ENCODE results near the gene MAPK4.
"Not testable (repeated sequence)": the region's sequence is repeated elsewhere in the genome, so short reads cannot be mapped to it uniquely, and the experiment has no call there.

The MAPK4 gene

DNA sequence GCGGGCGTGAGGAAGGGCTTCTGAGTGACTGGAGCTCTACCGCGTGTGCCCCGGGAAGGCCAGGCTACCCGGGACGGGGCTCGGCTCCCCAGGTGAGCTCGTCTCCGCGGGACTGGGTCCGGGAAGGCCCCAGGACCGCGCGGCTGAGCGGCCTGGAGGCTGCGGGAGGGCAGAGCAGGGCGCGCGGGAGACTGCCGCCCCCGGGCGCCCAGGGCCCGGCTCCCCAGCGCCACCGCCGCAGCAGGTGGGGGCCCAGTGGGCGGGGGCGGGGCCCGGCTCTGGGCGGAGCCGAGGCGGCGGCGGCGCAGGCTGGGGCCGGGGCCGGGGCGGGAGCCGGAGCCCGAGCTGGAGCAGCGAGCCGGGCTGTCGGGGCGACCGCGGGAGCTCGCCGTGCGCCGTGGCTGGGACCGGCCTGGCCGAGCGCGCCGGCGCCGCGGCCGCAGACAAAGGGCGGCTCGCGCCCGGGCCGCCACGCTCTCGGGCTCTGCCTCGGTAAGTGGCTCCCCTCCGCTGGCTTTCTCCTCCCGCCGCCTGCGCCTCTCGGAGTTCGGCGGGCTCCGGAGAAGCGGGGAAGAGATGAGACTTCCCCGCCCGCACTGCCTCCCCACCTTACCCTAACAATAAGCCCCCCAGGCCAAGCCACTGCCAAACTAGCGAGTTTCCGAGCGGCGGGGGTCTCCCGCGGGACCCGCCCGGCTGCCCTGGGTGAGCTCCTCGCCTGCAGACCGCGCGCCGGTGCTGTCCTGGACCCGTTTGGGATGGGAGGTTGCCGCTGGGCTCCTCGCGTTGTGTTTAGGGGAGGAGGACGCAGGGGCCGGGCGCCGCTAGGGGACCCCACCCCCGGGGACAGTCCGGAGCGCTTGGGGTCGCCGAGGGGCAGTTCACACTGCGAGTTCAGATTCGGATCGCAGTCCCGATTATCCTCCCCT, at the start of gene MAPK4:
MAPK4 (plus strand) TSS at position 336 of the 929 bp plus-strand sequence. CDS start 103,872 bp downstream, outside the sequence.
- no peak for DNase-seq

DNA sequence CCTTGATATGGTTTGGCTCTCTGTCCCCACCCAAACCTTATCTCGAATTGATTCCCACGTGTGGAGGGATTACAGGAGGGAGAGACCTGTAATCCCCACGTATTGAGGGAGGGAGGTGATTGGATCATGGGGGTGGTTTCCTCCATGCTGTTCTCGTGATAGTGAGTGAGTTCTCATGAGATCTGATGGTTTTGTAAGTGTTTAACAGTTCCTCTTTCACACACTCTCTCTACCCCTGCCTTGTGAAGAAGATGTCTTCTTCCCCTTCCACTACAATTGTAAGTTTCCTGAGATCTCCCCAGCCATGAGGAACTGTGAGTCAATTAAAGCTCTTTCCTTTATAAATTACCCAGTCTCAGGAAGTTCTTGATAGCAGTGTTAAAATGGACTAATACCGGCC, 42.6 kb upstream of the MAPK4 start:
- not testable (repeated sequence) for DNase-seq

DNA sequence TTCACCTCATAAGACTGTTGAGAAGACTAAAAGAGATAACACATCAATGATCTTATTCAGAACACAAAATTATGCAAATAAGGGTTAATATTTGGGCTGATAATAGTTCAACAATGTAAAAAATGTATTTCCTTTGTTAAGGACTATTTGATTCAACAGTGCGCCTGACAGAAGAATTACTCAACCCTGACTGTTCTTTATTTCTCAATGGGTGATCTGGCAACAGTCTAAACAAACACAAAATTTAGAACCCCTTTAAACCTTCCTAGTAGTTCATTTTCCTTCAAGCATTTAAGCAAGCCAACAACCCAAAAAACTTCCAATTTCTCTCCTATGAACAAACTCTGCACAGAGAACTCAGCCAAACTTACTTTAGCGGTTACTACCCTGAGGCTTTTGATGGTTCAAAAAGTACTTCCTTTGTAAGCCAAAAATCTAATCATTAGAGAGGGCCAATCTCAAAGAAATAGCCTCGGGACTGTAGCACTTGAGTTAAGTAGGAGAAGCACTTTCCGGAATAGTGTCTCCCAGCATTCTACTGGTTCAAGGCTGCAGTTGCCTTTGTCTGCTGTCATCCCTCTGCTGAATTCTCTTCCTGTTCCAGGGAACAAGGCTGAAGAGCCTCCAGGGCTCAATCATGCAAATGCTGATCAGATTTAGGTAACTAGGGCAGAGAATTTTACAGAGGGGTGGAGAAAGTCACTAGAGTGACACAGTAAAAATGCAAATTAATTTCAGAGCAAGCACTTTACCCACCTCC, 40.9 kb upstream of the MAPK4 start:
- DNase-seq = no peak

DNA sequence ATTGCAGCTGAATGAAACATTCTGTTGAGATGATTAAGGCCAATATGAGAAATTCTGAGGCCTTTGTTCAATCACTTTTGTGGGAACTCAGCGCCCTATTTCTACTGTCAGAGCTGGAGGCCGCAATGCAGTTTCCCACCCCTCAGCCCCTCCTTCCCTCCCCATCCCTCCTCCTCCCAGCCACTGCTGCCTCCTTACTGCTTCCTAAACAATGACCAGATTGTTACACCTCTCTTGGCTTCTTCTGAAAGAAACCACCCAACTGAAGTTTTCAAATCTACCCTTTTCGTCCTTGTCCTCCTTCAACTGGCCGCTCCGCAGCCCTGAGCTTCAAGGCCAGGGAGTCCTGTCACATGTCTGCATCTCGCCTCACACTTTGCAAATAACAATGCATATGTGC, 36.7 kb upstream of the MAPK4 start:
- DNase-seq = no peak

DNA sequence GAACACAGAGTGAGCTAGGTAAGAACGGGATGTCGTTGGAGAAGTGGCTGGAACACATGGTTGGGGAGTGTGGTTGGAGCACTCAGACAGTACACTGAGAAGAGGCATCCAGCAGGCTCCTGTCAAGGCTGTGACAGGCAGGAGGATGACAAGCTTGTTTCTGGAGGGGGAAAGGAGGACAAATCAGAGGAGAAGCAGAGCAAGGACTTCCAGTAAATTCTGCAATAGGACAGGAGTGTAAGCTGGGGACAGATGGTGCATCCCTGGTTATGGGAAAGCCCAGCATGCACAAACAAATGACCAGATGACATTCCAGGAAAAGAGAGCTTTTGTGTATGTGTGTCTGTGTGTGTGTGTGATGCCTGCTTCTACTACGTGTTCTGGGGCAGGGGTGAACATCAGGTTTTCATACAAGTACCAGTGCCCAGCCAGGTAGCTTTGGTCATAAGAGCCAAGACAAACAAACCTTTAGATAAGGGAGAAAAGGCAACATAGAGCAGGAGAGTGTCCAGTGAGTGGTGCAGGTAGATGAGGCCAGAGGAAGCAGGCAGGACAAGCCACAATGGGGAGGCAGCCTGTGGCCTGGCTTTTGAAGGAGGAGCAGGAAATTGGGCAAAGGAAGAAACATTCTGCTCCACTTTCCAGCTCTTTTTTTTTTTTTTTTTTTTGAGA, 32.1 kb upstream of the MAPK4 start:
- no peak for DNase-seq

DNA sequence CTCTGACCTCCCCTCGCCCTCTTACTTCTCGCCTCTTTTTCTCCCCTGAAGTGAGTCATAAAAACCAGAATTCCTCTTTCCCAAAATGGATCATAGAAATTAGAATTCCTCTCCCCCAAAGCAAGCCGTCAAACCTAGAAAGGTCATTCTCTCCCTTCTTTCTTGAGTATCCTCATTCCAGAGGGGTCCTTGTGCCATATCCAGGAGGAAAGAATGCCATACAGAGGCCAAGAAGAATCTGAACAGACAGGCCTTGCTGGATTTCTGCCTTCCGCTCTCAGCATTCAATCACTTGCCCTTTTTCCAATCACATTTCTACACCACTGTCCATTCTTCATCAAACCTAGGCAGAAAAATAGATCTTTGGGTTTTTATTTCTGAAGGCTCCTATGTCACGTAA, 31.1 kb upstream of the MAPK4 start:
- DNase-seq = no peak

DNA sequence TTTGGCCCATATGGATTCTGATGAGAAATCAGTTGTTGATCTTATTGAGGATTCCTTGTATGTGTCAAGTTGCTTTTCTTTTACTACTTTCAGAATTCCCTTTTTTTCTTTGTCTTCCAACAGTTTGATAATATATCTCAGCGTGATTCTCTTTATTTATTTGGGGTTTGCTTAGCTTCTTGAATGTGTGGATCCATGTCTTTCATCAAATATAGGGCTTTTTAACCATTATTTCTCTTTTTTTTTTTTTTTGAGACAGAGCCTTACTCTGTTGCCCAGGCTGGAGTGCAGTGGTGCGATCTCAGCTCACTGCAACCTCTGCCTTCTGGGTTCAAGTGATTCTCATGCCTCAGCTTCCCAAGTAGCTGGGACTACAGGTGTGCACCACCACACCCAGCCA, 26.1 kb upstream of the MAPK4 start:
- not testable (repeated sequence) for DNase-seq

DNA sequence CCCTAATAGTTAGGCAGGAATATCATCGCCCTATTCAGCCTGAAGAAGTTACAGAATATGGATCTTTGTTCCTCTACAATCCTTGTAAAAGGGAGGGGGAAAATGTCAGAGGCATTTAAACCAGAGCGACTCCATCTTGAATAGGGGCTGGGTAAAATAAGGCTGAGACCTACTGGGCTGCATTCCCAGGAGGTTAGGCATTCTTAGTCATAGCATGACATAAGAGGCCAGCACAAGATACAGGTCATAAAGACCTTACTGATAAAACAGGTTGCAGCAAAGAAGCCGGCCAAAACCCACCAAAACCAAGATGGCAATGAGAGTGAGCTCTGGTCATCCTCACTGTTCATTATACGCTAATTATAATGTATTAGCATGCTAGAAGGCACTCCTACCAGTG, 15.4 kb upstream of the MAPK4 start:
- DNase-seq = not testable (repeated sequence)

DNA sequence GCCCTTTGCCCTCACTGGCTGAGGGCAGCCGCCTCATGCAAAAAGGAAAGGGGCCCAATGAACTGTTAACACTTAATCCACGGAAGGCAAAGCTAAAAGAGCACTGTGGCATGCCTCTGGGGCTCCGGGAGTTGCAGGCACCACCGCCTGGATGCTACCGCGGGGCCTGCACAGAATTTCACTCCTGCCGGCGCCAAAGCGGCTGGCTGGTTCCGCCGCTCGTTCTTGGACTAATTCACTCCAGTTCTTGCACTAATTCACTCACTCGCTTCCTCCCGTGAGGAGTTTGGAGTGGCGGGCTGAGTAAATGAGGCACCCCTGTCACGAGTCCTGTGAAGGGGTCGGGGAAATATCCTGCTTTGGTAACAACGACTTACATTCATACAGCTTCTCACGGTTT, 14.0 kb upstream of the MAPK4 start:
- no peak for DNase-seq

DNA sequence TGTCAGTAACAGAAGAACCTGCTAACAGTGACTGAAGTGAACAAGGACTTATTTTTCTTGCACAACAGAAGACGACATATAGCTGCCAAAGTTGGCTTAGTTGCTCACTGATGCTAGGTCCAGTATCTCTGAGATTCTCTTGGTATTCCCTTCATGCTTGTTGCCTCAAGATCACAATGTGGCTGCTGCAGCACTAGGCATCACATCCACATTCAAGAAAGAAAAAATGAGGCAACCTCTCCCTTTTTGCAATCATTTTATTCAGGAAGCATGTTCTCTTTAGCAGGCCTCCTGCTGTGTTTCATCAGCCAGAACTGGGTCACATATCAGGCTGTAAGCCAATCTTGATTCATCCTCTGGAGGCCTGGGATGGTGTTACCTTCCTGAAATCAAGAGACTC, 11.7 kb upstream of the MAPK4 start:
- DNase-seq = no peak

DNA sequence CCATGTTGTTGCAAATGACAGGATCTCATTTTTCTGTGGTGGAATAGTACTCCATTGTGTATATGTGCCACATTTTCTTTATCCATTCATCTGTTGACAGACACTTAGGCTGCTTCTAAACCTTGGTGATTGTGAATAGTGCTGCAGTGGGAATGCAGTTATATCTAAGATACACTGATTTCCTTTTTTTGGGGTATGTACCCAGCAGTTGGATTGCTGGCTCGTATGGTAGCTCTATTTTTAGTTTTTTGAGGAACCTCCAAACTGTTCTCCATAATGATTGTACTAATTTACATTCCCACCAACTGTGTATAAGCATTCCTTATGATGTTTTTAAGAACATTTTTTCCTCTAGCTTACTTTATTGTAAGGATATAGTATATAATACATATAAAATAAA, 8.2 kb upstream of the MAPK4 start:
- not testable (repeated sequence) for DNase-seq

DNA sequence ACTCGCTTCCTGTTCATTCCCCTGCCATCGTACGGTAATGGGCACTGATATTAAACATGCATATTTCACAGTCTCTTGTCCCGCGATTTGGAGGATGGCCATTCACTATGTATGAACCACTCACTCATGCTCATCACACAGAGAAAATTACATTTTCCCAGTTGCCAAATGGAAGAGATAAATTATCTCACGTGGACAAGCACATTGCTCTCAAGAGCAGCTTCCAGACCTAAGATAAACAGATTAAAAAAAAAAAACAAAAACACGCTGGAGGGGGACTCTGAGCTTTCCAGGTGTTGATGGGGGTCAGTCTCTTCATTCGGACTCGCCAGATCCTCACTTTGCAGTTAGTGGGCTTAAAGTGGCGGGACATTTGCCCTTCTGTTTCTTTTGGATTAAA, 1.7 kb upstream of the MAPK4 start:
- no peak for DNase-seq

DNA sequence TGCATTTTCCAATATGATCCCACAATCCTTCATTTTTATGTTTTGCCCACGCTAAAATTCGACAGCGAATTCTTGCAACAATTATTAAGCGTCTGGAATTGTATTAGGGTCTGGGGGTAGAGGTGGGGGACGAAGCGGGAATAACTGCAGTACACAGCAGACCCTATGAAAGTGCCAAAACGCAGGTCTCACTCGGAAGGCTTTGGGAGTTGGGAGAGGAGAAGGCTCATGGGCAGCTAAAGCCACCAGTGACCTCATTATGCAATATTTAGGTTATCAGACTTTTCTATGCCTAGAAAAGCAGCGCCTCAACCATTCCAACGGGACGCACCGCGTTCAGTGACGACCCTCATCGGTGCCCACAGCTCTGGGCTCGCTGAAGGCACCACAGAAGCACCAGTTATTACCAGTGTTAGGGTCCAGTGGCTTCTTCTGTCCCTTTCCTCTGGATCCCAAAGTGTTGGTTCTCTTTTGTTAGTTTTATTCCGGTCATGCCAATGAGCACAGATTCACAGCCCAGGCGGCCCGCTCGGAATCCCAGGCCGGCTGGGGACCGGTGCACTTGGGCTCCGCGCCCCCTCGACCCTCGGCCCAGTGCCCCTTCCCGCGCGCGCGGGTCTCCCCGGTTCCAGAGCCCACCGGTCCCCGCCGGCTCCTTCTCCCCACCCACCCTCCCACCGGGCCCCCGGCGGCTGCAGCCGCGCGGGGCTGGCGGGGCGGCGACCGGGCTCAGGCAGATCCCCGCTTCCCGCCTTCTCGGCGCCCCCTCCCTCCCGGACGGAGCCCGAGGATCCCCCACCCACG, 737 bp upstream of the MAPK4 start:
- DNase-seq = no peak

DNA sequence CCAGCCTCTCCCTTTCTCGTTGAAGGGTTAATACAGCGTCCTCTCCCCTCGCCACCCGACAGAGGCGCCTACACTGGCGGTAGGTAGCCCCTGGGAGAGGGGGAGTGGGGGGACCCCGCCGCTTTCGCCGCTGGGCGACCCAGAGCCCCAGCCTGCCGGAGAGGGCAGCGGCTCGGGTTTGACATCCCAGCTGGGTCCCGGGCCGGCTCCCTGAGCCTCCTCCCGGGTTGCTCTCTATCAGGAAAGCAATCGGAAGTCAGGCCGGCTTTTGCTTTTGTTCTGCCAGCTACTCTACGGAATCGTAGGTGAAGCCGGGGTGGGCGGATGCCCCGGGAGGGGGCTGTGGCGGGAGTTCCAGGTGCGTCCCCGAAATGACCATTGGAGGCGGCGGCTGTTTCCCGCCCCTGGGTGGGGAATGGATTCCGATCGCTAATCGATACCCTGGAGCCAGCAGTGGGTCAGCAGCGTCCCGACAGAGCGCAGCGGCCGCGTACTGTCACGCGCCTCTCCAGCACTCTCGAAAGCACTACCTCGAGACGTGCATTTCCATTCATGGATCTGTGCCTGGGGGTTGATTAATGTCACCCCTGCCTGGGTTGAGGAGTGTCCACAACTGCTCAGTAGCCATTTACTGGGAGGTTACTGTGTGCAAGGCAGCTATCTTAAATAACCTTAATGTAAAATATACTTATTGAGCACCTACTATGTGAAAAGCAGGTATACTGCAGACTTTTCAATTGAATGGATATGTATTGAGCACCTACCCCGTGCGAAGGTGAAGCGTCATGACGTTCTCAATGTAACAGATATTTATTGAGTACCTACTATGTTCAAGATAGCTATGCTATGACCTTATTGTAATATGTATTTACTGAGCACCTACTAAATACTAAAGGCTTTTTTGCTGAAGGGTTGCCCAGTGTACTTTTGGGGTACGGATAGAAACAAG, 1.1 kb downstream of the MAPK4 start:
- no peak for DNase-seq

DNA sequence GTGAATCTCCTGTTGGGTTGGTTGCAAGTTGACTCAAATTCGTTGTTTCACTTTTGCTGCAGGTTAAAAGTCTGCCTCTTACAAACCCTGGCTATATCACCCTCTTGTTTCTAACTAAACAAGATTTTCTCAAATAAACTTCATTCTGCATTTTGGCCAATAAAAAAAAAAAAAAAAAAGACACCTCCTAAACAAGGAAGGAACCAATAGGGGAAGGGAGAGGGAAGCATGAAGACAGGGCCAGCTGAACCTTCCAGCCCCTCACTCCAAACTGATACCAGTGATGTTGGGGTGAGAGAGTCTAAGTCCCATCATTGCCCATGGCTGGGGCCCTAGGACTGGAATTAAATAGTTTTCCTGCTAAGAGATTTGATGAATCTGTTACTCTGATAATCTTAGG, 2.4 kb downstream of the MAPK4 start:
- not testable (repeated sequence) for DNase-seq

DNA sequence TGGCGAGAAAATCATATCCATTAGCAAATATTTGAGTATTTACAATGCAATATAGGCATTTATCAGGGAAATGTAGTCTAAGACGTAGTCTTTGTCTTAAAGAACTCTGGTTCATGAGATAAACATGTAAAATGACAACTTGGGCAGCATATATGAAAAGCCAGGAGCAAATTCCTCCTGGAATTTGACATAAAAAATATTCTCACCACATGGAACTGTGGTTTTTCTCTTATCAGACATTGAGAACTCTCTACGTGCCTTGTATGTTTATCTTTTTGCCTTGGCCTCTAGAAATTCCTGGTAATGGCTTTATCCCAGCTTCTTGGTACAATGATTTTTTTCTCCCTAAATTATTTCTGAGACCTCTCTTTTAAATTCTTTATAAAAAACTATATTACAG, 2.8 kb downstream of the MAPK4 start:
- DNase-seq = no peak

DNA sequence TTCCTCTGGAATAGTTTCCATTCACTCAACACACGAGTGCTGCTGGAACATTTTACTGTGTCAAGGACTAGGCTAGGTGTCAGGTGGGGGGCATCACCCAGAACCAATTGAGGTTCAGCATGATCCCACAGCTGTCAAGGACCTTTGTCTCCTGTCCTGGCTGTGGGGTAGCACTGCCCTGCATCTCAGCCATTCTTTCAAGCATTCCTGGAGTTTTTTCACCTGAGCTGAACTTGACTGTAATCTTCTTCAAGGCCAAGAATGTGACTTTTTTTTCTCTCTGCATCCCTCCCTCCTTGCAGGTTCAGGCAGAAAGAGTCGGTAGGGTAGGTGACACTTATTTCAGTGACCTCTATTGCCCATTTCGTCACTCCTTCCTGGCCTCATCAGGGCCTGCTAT, 3.5 kb downstream of the MAPK4 start:
- DNase-seq = no peak

DNA sequence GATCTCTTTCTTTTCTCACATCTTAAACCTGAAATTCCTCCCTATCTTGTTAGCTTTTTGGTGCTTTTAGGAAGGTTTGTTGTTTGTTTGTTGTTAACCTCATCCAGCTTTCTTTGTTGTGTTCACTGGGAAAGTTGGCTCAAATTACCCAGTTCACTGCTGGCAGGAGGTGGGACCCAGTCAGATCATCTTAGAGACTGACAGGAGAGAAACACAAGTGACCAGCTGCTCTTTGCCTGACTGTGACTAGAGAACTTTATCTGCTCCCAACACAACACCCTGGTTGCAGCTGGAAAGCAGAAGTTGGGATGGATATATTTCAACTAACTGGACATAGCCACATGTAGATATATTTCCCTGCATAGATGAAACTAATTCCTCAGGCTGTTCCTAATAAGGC, 10.0 kb downstream of the MAPK4 start:
- no peak for DNase-seq

DNA sequence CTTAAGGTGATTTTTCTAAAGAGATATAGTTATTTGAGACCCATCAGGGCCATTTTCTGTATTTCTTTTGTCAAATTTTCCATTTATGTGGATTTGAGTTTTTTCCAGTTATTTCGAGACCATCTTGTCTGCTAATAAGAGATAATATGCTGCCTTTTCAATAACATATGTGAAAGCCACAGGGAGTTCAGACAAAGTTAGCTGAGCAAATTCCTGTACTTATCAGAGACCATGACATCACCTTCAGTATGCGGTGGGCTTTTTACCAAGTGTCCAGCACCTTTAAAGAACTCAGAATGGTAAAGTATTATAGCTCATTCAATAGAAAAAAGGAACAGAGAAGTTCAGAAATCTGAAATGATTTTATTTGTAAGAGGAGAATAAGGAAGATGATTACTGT, 11.7 kb downstream of the MAPK4 start:
- no peak for DNase-seq

DNA sequence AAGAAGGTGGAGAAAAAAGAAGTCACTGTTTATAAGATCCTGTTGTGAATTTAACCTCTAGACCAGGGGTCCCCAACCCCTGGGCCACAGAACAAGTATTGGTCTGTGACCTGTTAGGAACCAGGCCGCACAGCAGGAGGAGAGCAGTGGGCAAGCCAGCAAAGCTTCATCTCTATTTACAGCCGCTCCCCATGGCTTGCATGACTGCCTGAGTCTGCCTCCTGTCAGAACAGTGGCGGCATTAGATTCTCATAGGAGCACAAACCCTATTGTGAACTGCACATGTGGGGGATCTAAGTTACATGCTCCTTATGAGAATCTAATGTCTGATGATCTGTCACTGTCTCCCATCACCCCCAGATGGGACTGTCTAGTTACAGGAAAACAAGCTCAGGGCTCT, 13.3 kb downstream of the MAPK4 start:
- not testable (repeated sequence) for DNase-seq

DNA sequence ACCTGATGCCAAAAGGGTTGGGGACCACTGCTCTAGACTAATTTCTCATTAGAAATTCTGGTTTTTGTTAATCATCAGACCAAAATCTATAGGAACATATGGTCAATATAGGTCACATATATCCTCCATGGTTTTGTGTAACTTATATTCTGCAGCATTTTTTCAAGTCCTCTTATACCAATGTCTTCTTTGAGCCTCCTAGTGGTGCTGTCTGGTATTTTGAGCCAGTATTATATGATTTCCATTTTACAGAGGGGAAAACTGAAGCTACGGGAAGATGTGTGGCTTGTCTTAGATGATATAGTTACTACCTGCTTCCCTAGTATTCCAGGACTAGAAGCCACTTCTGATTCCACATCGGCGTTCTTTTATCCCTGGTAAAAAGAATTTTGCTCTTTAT, 13.8 kb downstream of the MAPK4 start:
- no peak for DNase-seq

DNA sequence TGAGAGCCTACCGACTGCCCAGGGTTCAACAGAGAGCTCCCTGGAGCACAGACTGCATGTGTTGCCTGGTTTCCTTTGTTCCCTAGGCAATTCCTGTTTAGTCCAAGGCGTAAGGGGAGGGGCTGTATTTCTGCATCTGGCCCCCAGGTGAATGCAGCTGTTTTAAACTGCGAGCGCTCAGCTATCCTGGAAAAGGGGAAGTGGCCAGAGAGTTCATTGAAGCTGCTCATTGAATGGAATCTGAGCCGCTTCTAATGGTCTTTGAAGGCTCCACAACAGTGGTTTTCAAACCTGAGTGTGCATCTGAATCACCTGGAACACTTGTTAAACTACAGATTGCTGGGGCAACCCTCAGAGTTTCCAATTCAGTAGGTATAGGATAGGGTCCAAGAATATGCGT, 18.1 kb downstream of the MAPK4 start:
- no peak for DNase-seq

Measured in NCI-H2081 treated with DMSO at 0.1 percent for 48 hours (cell line).